Choroid plexus epithelial cell (primary cell): ENCODE measurements around the gene SMNDC1.

Source experiments
- DNase-seq: peaks from one replicate; pipeline ENCODE4 v3.0.0-alpha.2; 2010; ENCODE audit warnings: low read depth
- H3K4me3 ChIP-seq: 2 replicates; pipeline ENCODE4 v1.5.1; 2011; ENCODE audit warnings: low read depth, mild to moderate bottlenecking, control low read depth, low read length, moderate library complexity
- CTCF ChIP-seq: conservative IDR thresholded peaks from 2 replicates; pipeline ENCODE4 v1.5.1; 2011; ENCODE audit warnings: low read depth, mild to moderate bottlenecking, control low read depth, inconsistent platforms, low read length, moderate library complexity

Gene SMNDC1

DNA sequence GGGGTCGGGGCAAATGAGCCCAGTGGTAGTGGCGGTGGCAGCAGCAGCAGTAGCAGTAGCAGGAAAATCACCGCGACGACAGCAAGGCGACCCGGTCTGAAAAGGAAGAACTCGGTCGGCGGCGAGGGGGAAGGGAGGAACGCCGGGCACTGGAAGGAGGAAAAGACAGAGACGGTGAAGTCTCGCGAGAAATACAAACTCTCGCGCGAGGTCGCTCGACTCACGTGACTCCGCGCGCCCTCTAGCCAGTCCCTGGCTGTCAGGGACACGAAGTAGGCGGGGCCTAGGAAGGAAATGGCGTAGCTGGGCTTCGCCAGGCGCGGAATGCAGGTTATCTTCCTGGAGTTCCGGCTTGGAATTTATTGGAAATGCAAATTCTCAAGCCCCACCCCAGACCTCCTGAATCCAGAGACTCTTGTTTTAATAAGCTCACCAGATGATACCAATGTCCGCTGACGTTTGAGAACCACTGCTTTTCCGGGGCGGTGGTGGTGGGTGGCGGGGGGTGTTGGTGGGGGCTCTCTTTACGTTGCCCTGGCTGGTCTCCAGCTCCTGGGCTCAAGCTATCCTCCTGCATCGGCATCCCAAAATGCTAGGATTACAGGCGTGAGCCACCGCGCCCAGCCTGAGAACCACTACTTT, at the start of gene SMNDC1:
SMNDC1 (minus strand) TSS at position 141 of the 642 bp plus-strand sequence. CDS start 1,333 bp downstream, outside the sequence.
- peak; percentile 99 for DNase-seq
- peak within 1 kb of the TSS; percentile 83 for H3K4me3 ChIP-seq
- TF ChIP-seq CTCF: no peak

GRCh38 chr10:110354322-110354766, 49.6 kb upstream of the SMNDC1 start:
- H3K4me3 ChIP-seq: no peak overlapping the region
- TF ChIP-seq CTCF: peak; percentile 95
- DNase-seq: peak; percentile 90

- TF ChIP-seq CTCF: peak; percentile 50
- peak; percentile 81 for DNase-seq
- H3K4me3 ChIP-seq: peak overlapping the region; percentile 24
Measured at GRCh38 chr10:110353244-110354119, 48.8 kb upstream of the SMNDC1 start.

DNA sequence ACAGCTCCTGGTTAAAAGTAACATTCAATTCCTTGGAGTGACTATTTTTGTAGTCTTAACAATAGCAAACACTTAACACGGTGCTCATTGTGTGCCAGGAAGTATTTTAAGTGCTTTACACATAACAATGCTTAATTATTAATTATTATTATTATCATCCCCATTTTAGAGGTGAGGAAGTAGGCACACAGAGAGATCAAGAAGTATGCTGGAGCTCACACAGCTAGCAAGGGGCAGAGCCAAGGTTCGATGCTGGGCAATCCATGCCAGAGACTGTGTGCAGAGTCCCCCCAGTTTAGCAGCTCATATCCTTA, 48.2 kb upstream of the SMNDC1 start:
- TF ChIP-seq CTCF: no peak
- no peak for DNase-seq
- no peak overlapping the region for H3K4me3 ChIP-seq

DNA sequence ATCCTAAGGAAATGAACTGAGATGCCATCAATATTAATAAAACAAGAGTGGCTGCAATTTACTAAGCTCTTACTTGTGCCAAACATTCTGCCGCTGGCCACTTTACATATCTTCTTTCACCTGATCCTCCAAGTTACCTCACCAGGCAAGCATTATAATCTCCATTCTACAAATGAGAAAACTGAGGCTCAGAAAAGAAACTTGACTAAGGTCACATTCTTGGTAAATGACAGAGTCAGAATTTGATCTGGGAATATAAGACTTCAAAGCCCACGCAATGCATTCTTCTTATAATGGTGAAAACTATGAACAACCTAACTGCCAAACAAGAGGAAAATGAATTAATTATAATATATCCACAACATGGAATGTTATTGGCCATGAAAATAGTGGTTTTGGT, 46.1 kb upstream of the SMNDC1 start:
- H3K4me3 ChIP-seq: no peak overlapping the region
- DNase-seq: no peak
- TF ChIP-seq CTCF: no peak

GRCh38 chr10:110349831-110350230, 45.1 kb upstream of the SMNDC1 start:
- no peak for TF ChIP-seq CTCF
- DNase-seq: no peak
- H3K4me3 ChIP-seq: no peak overlapping the region

- DNase-seq: no peak
- H3K4me3 ChIP-seq: no peak overlapping the region
Measured at GRCh38 chr10:110349386-110349785, 44.7 kb upstream of the SMNDC1 start.

More at GRCh38 chr10:110349386-110349785, 44.7 kb upstream of the SMNDC1 start:
- TF ChIP-seq CTCF: no peak
